H1 (cell line): ENCODE results near the gene CYP2A6. TPM values are rescaled to one million over a fixed set of nuclear protein-coding genes. Genes with fewer than 3 reads are reported as not detected.

Experiments
- CTCF ChIA-PET: fragments of 300-600 bp; sonication (Branson Sonifier 250); formaldehyde crosslinking; loops from one replicate; lab custom pipeline; 2021; ENCODE audit not compliant: partially characterized antibody; lab: Charles Lee
- POLR2A ChIA-PET: fragments of 300-600 bp; sonication (Branson Sonifier 250); formaldehyde crosslinking; loops from one replicate; lab custom pipeline; 2021; ENCODE audit warnings: inconsistent platforms; ENCODE audit not compliant: partially characterized antibody; lab: Charles Lee
- DNase-seq, 2 experiments: peaks; one replicate each; pipeline versions ENCODE4 v3.0.0 to v3.0.0-alpha.2; 2010 to 2022; ENCODE audit warnings: low spot score in 2 of 2, low read depth in 1 of 2, mixed read lengths in 1 of 2
- FAIRE-seq: peaks from 2 replicates; lab custom pipeline; 2011; peaks lifted over from hg19 to GRCh38; lab: Jason Lieb, UNC
- H2AFZ ChIP-seq: 2 replicates; pipeline ENCODE4 v1.8.1; 2012; ENCODE audit warnings: low read length, inconsistent platforms
- H2AK5ac ChIP-seq: 2 replicates; pipeline ENCODE4 v1.6.1; 2013; ENCODE audit warnings: low read depth, low read length
- H2BK120ac ChIP-seq: replicated peaks from 2 replicates; pipeline ENCODE3; 2013; ENCODE audit warnings: low read depth, low read length, inconsistent platforms
- H2BK12ac ChIP-seq: 2 replicates; pipeline ENCODE4 v1.6.1; 2013; ENCODE audit warnings: low read depth, low read length
- H2BK15ac ChIP-seq: 2 replicates; pipeline ENCODE4 v1.6.1; 2013; ENCODE audit warnings: low read length
- H2BK20ac ChIP-seq: 2 replicates; pipeline ENCODE4 v1.6.1; 2013; ENCODE audit warnings: low read length
- H2BK5ac ChIP-seq: 2 replicates; pipeline ENCODE4 v1.6.1; 2013; ENCODE audit warnings: low read depth, low read length
- H3K14ac ChIP-seq: 2 replicates; pipeline ENCODE4 v1.6.1; 2013; ENCODE audit warnings: inconsistent platforms; ENCODE audit not compliant: insufficient read length
- H3K18ac ChIP-seq: 2 replicates; pipeline ENCODE4 v1.6.1; 2013; ENCODE audit warnings: low read length; ENCODE audit errors: extremely low read depth
- H3K23ac ChIP-seq: 2 replicates; pipeline ENCODE4 v1.6.1; 2013; ENCODE audit warnings: inconsistent platforms; ENCODE audit not compliant: insufficient read length
- H3K23me2 ChIP-seq: 2 replicates; pipeline ENCODE4 v1.6.1; 2013; ENCODE audit warnings: low read depth, low read length
- H3K27ac ChIP-seq: 2 replicates; pipeline ENCODE4 v1.6.1; 2011; ENCODE audit warnings: low read depth, low read length, inconsistent platforms
- H3K27me3 ChIP-seq, 4 experiments: replicated peaks in 1 of 4; 1 replicate in 1 of 4; 2 replicates in 3 of 4; pipeline versions ENCODE4 v1.6.1 to v1.8.1; 2011 to 2013; ENCODE audit warnings: low read length in 3 of 4, mild to moderate bottlenecking in 3 of 4, inconsistent platforms in 2 of 4, mixed read lengths in 2 of 4, moderate library complexity in 1 of 4; ENCODE audit not compliant: control insufficient read depth in 3 of 4, insufficient read depth in 3 of 4; ENCODE audit errors: extremely low read depth in 1 of 4
- H3K36me3 ChIP-seq, 4 experiments: 2 replicates each; pipeline versions ENCODE4 v1.6.1 to v1.8.1; 2011 to 2013; ENCODE audit warnings: mild to moderate bottlenecking in 4 of 4, low read length in 3 of 4, moderate library complexity in 2 of 4, control low read depth in 1 of 4, inconsistent platforms in 1 of 4; ENCODE audit not compliant: insufficient read depth in 4 of 4, control insufficient read depth in 2 of 4
- H3K4ac ChIP-seq: replicated peaks from 2 replicates; pipeline ENCODE3; 2013; ENCODE audit warnings: low read length, low read depth, mixed read lengths, inconsistent platforms; ENCODE audit not compliant: insufficient read length
- H3K4me1 ChIP-seq, 4 experiments: replicated peaks in 1 of 4; 1 replicate in 1 of 4; 2 replicates in 3 of 4; pipeline versions ENCODE4 v1.6.1 to v1.8.1; 2011 to 2013; ENCODE audit warnings: low read length in 3 of 4, inconsistent platforms in 2 of 4, mixed read lengths in 1 of 4; ENCODE audit not compliant: insufficient read depth in 4 of 4, control insufficient read depth in 3 of 4
- H3K4me2 ChIP-seq, 2 experiments: 2 replicates each; pipeline versions ENCODE4 v1.6.1 to v1.8.1; 2011 to 2013; ENCODE audit warnings: low read depth in 2 of 2, low read length in 2 of 2, control low read depth in 1 of 2, inconsistent platforms in 1 of 2, mild to moderate bottlenecking in 1 of 2; ENCODE audit not compliant: insufficient read depth in 1 of 2
- H3K4me3 ChIP-seq, 4 experiments: fragments of 200-600, 300-600 bp in 1 of 4; sonication (generic), shearing (Covaris generic), sonication (Bioruptor Twin) in 1 of 4; 2 replicates each; pipeline versions ENCODE4 v1.5.1 to v1.8.1; 2011 to 2016; ENCODE audit warnings: low read length in 4 of 4, low read depth in 3 of 4, control low read depth in 2 of 4, inconsistent platforms in 2 of 4, mild to moderate bottlenecking in 2 of 4, mixed read lengths in 1 of 4, moderate library complexity in 1 of 4; ENCODE audit not compliant: insufficient read depth in 2 of 4; ENCODE audit errors: extremely low read depth in 1 of 4
- H3K56ac ChIP-seq: replicated peaks from 2 replicates; pipeline ENCODE3; 2013; ENCODE audit warnings: low read depth, mild to moderate bottlenecking, mixed read lengths, low read length, inconsistent platforms; ENCODE audit not compliant: insufficient read length
- H3K79me1 ChIP-seq: 2 replicates; pipeline ENCODE4 v1.6.1; 2013; ENCODE audit warnings: low read depth, low read length, control low read depth
- H3K79me2 ChIP-seq, 2 experiments: 2 replicates each; pipeline versions ENCODE4 v1.6.1 to v1.8.1; 2012 to 2013; ENCODE audit warnings: low read length in 2 of 2, mild to moderate bottlenecking in 2 of 2, inconsistent platforms in 1 of 2; ENCODE audit not compliant: insufficient read depth in 2 of 2, control insufficient read depth in 1 of 2
- H3K9ac ChIP-seq, 4 experiments: replicated peaks in 1 of 4; 1 replicate in 1 of 4; 2 replicates in 3 of 4; pipeline versions ENCODE4 v1.6.1 to v1.8.1; 2011 to 2013; ENCODE audit warnings: low read depth in 3 of 4, low read length in 3 of 4, control low read depth in 2 of 4, mild to moderate bottlenecking in 2 of 4, moderate library complexity in 2 of 4, inconsistent platforms in 1 of 4; ENCODE audit errors: extremely low read depth in 1 of 4
- H3K9me3 ChIP-seq, 2 experiments: 2 replicates each; pipeline versions ENCODE4 v1.6.1 to v1.8.1; 2012 to 2013; ENCODE audit warnings: mild to moderate bottlenecking in 2 of 2, moderate library complexity in 2 of 2, control low read depth in 1 of 2, inconsistent platforms in 1 of 2, low read depth in 1 of 2, low read length in 1 of 2, mixed read lengths in 1 of 2; ENCODE audit not compliant: insufficient read depth in 2 of 2
- H4K20me1 ChIP-seq, 2 experiments: replicated peaks in 1 of 2; 2 replicates each; pipeline versions ENCODE3 to v1.8.1; 2011 to 2013; ENCODE audit warnings: inconsistent platforms in 2 of 2, low read length in 2 of 2, mild to moderate bottlenecking in 1 of 2; ENCODE audit not compliant: insufficient read depth in 2 of 2, control insufficient read depth in 1 of 2
- H4K5ac ChIP-seq: 2 replicates; pipeline ENCODE4 v1.6.1; 2013; ENCODE audit warnings: low read length, low read depth, mixed read lengths, inconsistent platforms; ENCODE audit not compliant: insufficient read length
- H4K8ac ChIP-seq: 2 replicates; pipeline ENCODE4 v1.8.0; 2013; ENCODE audit warnings: mild to moderate bottlenecking, moderate library complexity, low read length, inconsistent platforms; ENCODE audit not compliant: insufficient read depth; ENCODE audit errors: extremely low read depth
- H4K91ac ChIP-seq: replicated peaks from 2 replicates; pipeline ENCODE3; 2013; ENCODE audit warnings: low read length, mixed read lengths, inconsistent platforms; ENCODE audit not compliant: insufficient read length
- BACH1 ChIP-seq: IDR thresholded peaks from 2 replicates; pipeline ENCODE4 v1.6.1; 2012; ENCODE audit warnings: low read length, improper control_type of control experiment
- JUN ChIP-seq: IDR thresholded peaks from 2 replicates; pipeline ENCODE4 v1.6.1; 2011; ENCODE audit warnings: low read depth, mild to moderate bottlenecking, improper control_type of control experiment, low read length
- POLR2AphosphoS5 ChIP-seq: IDR thresholded peaks from 2 replicates; pipeline ENCODE4 v1.6.1; 2011; ENCODE audit warnings: low read depth, low read length
- RBBP5 ChIP-seq: IDR thresholded peaks from 2 replicates; pipeline ENCODE4 v1.7.1; 2012; ENCODE audit warnings: low read depth, mild to moderate bottlenecking, inconsistent platforms, low read length, moderate library complexity, borderline replicate concordance
- SIN3A ChIP-seq, 2 experiments: IDR thresholded peaks in 1 of 2; conservative IDR thresholded peaks in 1 of 2; 2 replicates each; pipeline ENCODE4 v1.6.1; 2011 to 2012; ENCODE audit warnings: low read length in 2 of 2, improper control_type of control experiment in 1 of 2, low read depth in 1 of 2, mild to moderate bottlenecking in 1 of 2
- WGBS, 2 experiments: shearing (Covaris generic) in 1 of 2; methylation state at CpG; one replicate each; pipeline versions ENCODE4 v1.1.6 to v1.1.7; 2013 to 2015; ENCODE audit warnings: low lambda C conversion rate in 2 of 2, mixed read lengths in 2 of 2, inconsistent platforms in 1 of 2, low coverage in 1 of 2, missing lambda C conversion rate in 1 of 2; ENCODE audit not compliant: insufficient replicate concordance in 2 of 2, insufficient coverage in 1 of 2, insufficient read length in 1 of 2; ENCODE audit errors: extremely low coverage in 1 of 2, missing lambda C conversion rate in 1 of 2; 5-methylcytosine and 5-hydroxymethylcytosine counted together
- polyA plus RNA-seq, 7 experiments: library from polyadenylated mRNA; depleted of rRNA in 3 of 7; stranded (reverse) in 5 of 7; unstranded in 2 of 7; fragments of >200 nt in 5 of 7; fragments of 200-250 nt in 2 of 7; gene quantifications; 1 replicate in 5 of 7; 2 replicates in 1 of 7; 4 replicates in 1 of 7; pipeline versions ENCODE4 v1.2.1 to v1.2.3, GENCODE V29; 2011 to 2013; ENCODE audit warnings: missing spikeins in 2 of 7, mixed read lengths in 2 of 7
- total RNA-seq: library from RNA; stranded (reverse); fragmentation: NEBNext Ultra II Directional; extraction: Animal tissue kit (Norgen Biotek cat#: 25700); gene quantifications from 2 replicates; pipeline ENCODE4 v1.2.1, GENCODE V29; 2021
- TF ChIP-seq, protein P1 (sequence below): IDR thresholded peaks from 2 replicates; pipeline ENCODE4 v1.6.1; 2011; ENCODE audit warnings: low read depth, mild to moderate bottlenecking, low read length; ENCODE audit not compliant: insufficient read depth
- TF ChIP-seq, protein P2 (sequence below), 3 experiments: IDR thresholded peaks; 1 replicate in 2 of 3; 2 replicates in 1 of 3; pipeline versions ENCODE4 v1.5.1 to v1.6.1; 2011; ENCODE audit warnings: low read length in 3 of 3, mild to moderate bottlenecking in 3 of 3, inconsistent platforms in 2 of 3, low read depth in 1 of 3, moderate library complexity in 1 of 3; ENCODE audit not compliant: insufficient read depth in 1 of 3; ENCODE audit errors: control extremely low read depth in 1 of 3

CYP2A6 gene
- total and polyA plus RNA-seq, 2 of the 8 experiments (the other 6 are each of a cell fraction or from before 2014, with no cell fraction given) = 0.33 TPM; not detected in 1

DNA sequence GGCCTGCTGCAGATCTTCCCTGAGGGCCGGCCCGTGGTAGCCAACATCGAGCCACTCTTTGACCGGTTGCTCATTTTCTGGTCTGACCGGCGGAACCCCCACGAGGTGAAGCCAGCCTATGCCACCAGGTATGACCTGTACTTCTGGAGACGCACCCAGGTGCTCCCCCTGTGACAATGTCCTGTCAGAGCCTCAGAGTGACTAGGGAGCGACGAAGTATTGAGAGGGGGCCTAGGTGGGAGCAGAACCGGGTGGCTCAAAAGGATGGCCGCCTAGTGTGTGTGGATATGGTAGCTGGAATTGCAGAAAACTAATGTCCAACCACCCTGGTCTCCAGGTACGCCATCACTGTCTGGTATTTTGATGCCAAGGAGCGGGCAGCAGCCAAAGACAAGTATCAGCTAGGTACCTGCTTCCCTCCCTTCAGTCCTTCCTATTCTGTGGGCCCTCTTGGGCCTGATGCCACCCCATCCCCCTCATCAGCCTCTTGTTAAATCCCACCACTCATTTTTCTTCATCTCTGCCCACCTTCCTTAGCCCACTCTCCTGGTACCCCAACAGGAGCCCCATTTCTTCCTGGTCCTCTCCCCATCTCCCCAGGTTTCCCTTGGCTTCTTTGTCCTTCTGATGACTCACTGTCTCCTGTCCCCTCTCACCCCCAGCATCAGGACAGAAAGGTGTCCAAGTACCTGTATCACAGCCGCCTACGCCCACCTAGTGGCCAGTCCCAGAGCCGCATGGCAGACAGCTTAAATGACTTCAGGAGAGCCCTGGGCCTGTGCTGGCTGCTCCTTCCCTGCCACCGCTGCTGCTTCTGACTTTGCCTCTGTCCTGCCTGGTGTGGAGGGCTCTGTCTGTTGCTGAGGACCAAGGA, 42.9 kb downstream of the CYP2A6 start:
- ChIA-PET POLR2A (interaction anchor here (0.7 to 15.7 kb wide), 24 partner anchors 8 to 155 kb away, joined by 3 to 241 read pairs (median 5); partner anchors contain the start of genes ACTMAP, COQ8B, EGLN2 and ITPKC), CTCF (interaction anchor here (0.7 to 4.4 kb wide), 26 partner anchors 9 to 337 kb away, joined by 3 to 26 read pairs (median 5); partner anchors contain the start of genes COQ8B, EGLN2, ITPKC and NUMBL)
- H3K36me3 ChIP-seq = peaks cover 3 to 35% (median 13%) of the 10 kb centered on the region in 4 experiments; a peak in 6 of 8 replicates
- H4K5ac ChIP-seq = no peak overlapping the region
- H3K14ac ChIP-seq = no peak overlapping the region
- no peak overlapping the region for H2BK20ac ChIP-seq
- H3K18ac ChIP-seq = no peak overlapping the region
- H2BK120ac ChIP-seq = no peak overlapping the region
- H3K23me2 ChIP-seq = peaks cover 12% of the 10 kb centered on the region; the same call in 1 of the 2 replicates
- DNase-seq (peak in 1 of 2 experiments; percentile 75), FAIRE-seq (no peak)
- H3K79me2 ChIP-seq = peaks cover 0 to 50% of the 10 kb centered on the region in 2 experiments; a peak in 3 of 4 replicates
- H3K9me3 ChIP-seq = no peaks in the 10 kb centered on the region
- no peak overlapping the region; a peak in 2 of 4 replicates for H3K4me2 ChIP-seq
- peaks cover 0 to 3% (median 0%) of the 10 kb centered on the region in 4 experiments; a peak in 2 of 7 replicates for H3K27me3 ChIP-seq
- no peak overlapping the region for H3K56ac ChIP-seq
- H3K4me1 ChIP-seq = peaks cover 5 to 54% (median 25%) of the 10 kb centered on the region in 4 experiments
- H2BK5ac ChIP-seq = no peak overlapping the region
- H4K8ac ChIP-seq = no peak overlapping the region; the same call in 1 of the 2 replicates
- H3K79me1 ChIP-seq = peaks cover 24% of the 10 kb centered on the region
- H2BK15ac ChIP-seq = no peak overlapping the region
- H3K9ac ChIP-seq = no peak overlapping the region
- H3K23ac ChIP-seq = no peak overlapping the region
- no peak overlapping the region for H3K4ac ChIP-seq
- H2AK5ac ChIP-seq = no peak overlapping the region
- H2BK12ac ChIP-seq = no peak overlapping the region
- no peak overlapping the region for H4K91ac ChIP-seq
- peaks cover 39 to 53% of the 10 kb centered on the region in 2 experiments for H4K20me1 ChIP-seq
- WGBS, 2 experiments = 78% methylated on average over 18 of the region's 18 CpGs; no CpG with 5 or more reads in 1 of the 2 experiments
- no peak overlapping the region; the same call in 1 of the 2 replicates for H3K27ac ChIP-seq
- H3K4me3 ChIP-seq = peak overlapping the region in 2 of 4 experiments; percentile 22 to 23; a peak in 1 of 8 replicates
- no peak overlapping the region for H2AFZ ChIP-seq
- TF ChIP-seq, protein P1, sequence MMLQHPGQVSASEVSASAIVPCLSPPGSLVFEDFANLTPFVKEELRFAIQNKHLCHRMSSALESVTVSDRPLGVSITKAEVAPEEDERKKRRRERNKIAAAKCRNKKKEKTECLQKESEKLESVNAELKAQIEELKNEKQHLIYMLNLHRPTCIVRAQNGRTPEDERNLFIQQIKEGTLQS = no peak
- no peak for TF ChIP-seq RBBP5
- TF ChIP-seq JUN = no peak
- no peak for TF ChIP-seq SIN3A (conservative IDR thresholded peaks at IDR 0.05 in 1 of 2, IDR thresholded peaks at IDR 0.05 in 1 of 2; ENCODE audit: low read depth in 1 of 2, low read length in 2 of 2)
- TF ChIP-seq BACH1 = no peak
- TF ChIP-seq POLR2AphosphoS5 = no peak
- TF ChIP-seq, protein P2, sequence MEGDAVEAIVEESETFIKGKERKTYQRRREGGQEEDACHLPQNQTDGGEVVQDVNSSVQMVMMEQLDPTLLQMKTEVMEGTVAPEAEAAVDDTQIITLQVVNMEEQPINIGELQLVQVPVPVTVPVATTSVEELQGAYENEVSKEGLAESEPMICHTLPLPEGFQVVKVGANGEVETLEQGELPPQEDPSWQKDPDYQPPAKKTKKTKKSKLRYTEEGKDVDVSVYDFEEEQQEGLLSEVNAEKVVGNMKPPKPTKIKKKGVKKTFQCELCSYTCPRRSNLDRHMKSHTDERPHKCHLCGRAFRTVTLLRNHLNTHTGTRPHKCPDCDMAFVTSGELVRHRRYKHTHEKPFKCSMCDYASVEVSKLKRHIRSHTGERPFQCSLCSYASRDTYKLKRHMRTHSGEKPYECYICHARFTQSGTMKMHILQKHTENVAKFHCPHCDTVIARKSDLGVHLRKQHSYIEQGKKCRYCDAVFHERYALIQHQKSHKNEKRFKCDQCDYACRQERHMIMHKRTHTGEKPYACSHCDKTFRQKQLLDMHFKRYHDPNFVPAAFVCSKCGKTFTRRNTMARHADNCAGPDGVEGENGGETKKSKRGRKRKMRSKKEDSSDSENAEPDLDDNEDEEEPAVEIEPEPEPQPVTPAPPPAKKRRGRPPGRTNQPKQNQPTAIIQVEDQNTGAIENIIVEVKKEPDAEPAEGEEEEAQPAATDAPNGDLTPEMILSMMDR (IDR thresholded peaks at IDR 0.05; ENCODE audit: control extremely low read depth in 1 of 3, insufficient read depth in 1 of 3, low read depth in 1 of 3, low read length in 3 of 3) = peak; percentile 61 to 68 (median 68)
